ENCODE data around the gene INHBB.

INHBB gene

GRCh38 chr2:120398051-120398995 is 52.4 kb downstream of the INHBB start:
- DNase-seq (ENCODE audit: low spot score): no peak

DNA sequence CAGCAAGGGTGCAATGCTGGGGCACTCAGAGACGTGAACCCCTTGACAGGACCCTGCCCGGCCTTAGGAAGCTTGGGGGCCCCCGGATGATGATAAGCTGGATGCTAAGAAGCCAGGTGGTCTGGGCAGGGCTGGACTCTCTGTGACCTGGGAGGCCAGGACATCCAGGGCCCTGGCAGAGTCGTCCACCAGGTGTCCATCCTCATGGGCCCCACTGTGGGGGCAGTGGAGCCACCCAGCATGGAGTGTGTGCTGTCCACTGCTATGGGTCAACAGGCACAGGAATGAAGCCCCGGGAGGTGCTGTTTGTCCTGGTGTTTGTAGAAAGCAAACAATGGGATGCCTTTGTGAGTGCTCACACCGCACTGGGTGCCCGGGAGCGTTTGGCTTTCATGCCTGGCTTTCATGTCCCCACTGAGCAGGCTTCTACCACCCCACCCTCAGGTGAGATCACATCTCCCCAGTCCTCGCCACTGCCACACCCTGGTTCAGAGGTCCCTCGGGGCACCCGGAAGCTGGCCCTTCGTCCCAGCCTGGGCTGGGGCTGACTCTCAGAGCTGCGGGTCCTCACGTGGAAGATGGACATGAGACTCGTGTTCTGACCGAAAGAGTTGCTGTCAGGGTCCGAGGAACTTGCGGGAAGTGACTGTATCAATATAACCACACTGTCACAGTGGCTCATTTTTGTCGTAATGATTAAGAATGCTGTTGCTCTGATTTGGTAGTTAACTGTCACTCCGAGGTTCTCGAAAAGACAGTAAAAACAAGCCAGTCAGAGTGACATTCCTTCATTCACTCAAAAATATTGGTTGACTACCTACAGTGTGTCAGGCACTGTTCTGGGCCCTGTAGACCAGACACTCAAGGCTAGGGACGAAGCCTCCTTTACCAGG is 53.3 kb downstream of the INHBB start:
- no peak for DNase-seq (ENCODE audit: low spot score)

DNA sequence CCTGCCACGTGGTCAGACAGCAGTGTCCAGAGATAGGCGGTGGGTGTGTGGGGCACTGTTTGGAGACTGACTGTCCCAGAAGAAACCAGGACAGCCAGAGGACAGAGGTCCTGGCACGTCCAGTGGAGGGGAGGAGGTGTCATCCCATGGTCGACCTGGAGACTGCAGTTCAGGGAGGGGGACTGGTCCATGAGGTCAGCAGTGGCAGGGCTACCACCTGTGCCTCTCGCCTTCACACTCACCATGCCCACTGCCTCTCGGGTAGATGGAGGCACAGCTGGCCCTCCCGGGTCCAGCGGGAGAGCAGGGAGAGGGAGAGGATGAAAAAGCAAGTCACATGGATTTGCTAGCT is 53.9 kb downstream of the INHBB start:
- no peak for DNase-seq (ENCODE audit: low spot score)

DNA sequence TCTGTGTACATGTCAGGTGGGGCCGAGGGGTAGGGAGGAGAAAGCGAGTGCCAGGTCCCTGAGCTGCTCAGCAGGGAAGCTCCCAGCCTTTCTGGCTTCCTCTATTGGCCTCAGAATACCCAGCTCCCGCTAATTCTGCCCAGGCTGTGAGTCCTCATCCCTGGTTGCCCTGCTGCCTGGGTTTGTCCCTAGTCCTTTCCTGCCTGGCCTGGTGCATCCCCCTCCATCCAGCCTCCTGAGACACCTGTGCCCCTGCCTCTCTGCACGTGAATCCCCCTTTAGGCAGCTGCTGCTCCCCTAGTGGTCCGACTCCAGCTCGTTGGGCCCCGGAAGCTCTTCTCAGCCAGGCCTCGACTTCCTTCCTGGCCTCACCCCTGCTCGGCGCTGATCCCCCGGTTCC is 54.6 kb downstream of the INHBB start:
- no peak for DNase-seq (ENCODE audit: low spot score)
